HEK293 (cell line): ENCODE results near the gene HDLBP.

Experiments used
- GLIS2 ChIP-seq: fragments of 450-650 bp; formaldehyde crosslinking; IDR thresholded peaks from 2 replicates; pipeline ENCODE4 v1.5.1; 2016; ENCODE audit warnings: missing biosample characterization, missing genetic modification characterization
- SP2 ChIP-seq: fragments of 450-650 bp; formaldehyde crosslinking; IDR thresholded peaks from 2 replicates; pipeline ENCODE4 v1.5.1; 2016; ENCODE audit warnings: missing biosample characterization, missing genetic modification characterization
- ZFHX2 ChIP-seq: fragments of 450-650 bp; formaldehyde crosslinking; conservative IDR thresholded peaks from 2 replicates; pipeline ENCODE4 v1.5.1; 2016; ENCODE audit warnings: missing biosample characterization, missing genetic modification characterization
- ZFP41 ChIP-seq: fragments of 450-650 bp; formaldehyde crosslinking; IDR thresholded peaks from 2 replicates; pipeline ENCODE4 v1.5.1; 2016; ENCODE audit warnings: missing biosample characterization, missing genetic modification characterization, borderline replicate concordance
- ZNF146 ChIP-seq: fragments of 450-650 bp; formaldehyde crosslinking; IDR thresholded peaks from 2 replicates; pipeline ENCODE4 v1.5.1; 2016; ENCODE audit warnings: missing biosample characterization, missing genetic modification characterization
- ZNF155 ChIP-seq: fragments of 450-650 bp; formaldehyde crosslinking; IDR thresholded peaks from 2 replicates; pipeline ENCODE4 v1.5.1; 2016; ENCODE audit warnings: missing biosample characterization, missing genetic modification characterization
- ZNF391 ChIP-seq: fragments of 450-650 bp; formaldehyde crosslinking; IDR thresholded peaks from 2 replicates; pipeline ENCODE4 v1.5.1; 2016; ENCODE audit warnings: low read depth, missing biosample characterization, missing genetic modification characterization, borderline replicate concordance
- ZNF585B ChIP-seq: fragments of 450-650 bp; formaldehyde crosslinking; IDR thresholded peaks from 2 replicates; pipeline ENCODE4 v1.5.1; 2016; ENCODE audit warnings: missing biosample characterization, missing genetic modification characterization
- TF ChIP-seq, protein P1 (sequence below): fragments of 450-650 bp; formaldehyde crosslinking; IDR thresholded peaks from 2 replicates; pipeline ENCODE4 v1.5.1; 2016; ENCODE audit warnings: missing biosample characterization, missing genetic modification characterization
- TF ChIP-seq, protein P2 (sequence below): IDR thresholded peaks from 2 replicates; pipeline ENCODE4 v1.6.1; 2011; ENCODE audit warnings: mild to moderate bottlenecking, low read depth, low read length, borderline replicate concordance

DNA sequence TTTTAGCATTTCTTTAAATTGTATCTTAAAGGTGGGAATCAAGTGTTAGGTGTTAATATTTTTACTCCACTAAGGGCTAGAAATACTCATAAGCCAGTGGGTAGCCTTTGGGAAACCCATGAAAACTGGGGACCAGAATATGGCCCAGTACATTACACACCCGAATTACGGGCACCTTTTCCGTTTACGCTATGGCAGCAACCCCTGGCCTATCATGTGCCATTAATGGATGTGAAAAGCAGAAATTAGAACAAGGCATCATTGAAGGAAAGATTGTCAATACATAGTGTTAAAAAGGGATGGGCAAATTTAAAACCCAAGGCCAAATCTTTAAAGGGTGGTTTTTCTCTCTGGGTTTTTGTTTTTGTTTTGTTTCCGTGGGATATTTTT lies 41.4 kb upstream of the HDLBP start:
- TF ChIP-seq, protein P1, sequence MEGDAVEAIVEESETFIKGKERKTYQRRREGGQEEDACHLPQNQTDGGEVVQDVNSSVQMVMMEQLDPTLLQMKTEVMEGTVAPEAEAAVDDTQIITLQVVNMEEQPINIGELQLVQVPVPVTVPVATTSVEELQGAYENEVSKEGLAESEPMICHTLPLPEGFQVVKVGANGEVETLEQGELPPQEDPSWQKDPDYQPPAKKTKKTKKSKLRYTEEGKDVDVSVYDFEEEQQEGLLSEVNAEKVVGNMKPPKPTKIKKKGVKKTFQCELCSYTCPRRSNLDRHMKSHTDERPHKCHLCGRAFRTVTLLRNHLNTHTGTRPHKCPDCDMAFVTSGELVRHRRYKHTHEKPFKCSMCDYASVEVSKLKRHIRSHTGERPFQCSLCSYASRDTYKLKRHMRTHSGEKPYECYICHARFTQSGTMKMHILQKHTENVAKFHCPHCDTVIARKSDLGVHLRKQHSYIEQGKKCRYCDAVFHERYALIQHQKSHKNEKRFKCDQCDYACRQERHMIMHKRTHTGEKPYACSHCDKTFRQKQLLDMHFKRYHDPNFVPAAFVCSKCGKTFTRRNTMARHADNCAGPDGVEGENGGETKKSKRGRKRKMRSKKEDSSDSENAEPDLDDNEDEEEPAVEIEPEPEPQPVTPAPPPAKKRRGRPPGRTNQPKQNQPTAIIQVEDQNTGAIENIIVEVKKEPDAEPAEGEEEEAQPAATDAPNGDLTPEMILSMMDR (tag by site-specific recombination) = no peak
- TF ChIP-seq ZNF146 (tag by site-specific recombination) (no peak), ZFP41 (tag by site-specific recombination) (no peak), SP2 (tag by site-specific recombination) (no peak), ZNF155 (tag by site-specific recombination) (no peak), ZFHX2 (no peak), ZNF585B (no peak), GLIS2 (tag by site-specific recombination) (no peak), ZNF391 (tag by site-specific recombination) (no peak)
- TF ChIP-seq, protein P2, sequence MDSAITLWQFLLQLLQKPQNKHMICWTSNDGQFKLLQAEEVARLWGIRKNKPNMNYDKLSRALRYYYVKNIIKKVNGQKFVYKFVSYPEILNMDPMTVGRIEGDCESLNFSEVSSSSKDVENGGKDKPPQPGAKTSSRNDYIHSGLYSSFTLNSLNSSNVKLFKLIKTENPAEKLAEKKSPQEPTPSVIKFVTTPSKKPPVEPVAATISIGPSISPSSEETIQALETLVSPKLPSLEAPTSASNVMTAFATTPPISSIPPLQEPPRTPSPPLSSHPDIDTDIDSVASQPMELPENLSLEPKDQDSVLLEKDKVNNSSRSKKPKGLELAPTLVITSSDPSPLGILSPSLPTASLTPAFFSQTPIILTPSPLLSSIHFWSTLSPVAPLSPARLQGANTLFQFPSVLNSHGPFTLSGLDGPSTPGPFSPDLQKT = no peak
